Muscle of leg (tissue), 11 donors: ENCODE data around the gene SLC46A3. TPM values are rescaled to one million over a fixed set of nuclear protein-coding genes. Genes with fewer than 3 reads are reported as not detected.
A peak's percentile ranks its signal among the peaks of the same experiment; 100 is the strongest.
"Not testable (repeated sequence)": the region's sequence is repeated elsewhere in the genome, so short reads cannot be mapped to it uniquely, and the experiment has no call there.

Source experiments
- DNase-seq: peaks from one replicate; pipeline ENCODE4 v3.0.0; 2013
- H3K27ac ChIP-seq: one replicate; pipeline ENCODE4 v1.5.1; 2013; ENCODE audit warnings: mild to moderate bottlenecking, low read length, control low read depth
- H3K27me3 ChIP-seq: one replicate; pipeline ENCODE4 v1.6.1; 2013; ENCODE audit warnings: low read length; ENCODE audit not compliant: control insufficient read depth, insufficient read depth
- H3K36me3 ChIP-seq: one replicate; pipeline ENCODE4 v1.6.1; 2013; ENCODE audit warnings: low read length; ENCODE audit not compliant: control insufficient read depth, insufficient read depth
- H3K4me1 ChIP-seq: one replicate; pipeline ENCODE4 v1.6.1; 2013; ENCODE audit warnings: low read length; ENCODE audit not compliant: control insufficient read depth, insufficient read depth
- H3K4me3 ChIP-seq: one replicate; pipeline ENCODE4 v1.5.1; 2013; ENCODE audit warnings: low read length, control low read depth
- H3K9me3 ChIP-seq: replicated peaks from 2 replicates; pipeline ENCODE4 v1.6.1; 2013; ENCODE audit warnings: low read depth, low read length; ENCODE audit not compliant: control insufficient read depth
- WGBS: methylation state at CpG from one replicate; pipeline ENCODE4 v1.1.5; 2013; ENCODE audit warnings: missing lambda C conversion rate; ENCODE audit not compliant: insufficient coverage; 5-methylcytosine and 5-hydroxymethylcytosine counted together
- polyA plus RNA-seq, 8 donors: library from polyadenylated mRNA; unstranded; fragments of 120-200 nt; gene quantifications; one replicate each; pipeline versions ENCODE4 v1.2.1 to v1.2.3, GENCODE V29; 2013; ENCODE audit warnings: inconsistent platforms in 1 of 8, low replicate concordance in 1 of 8; ENCODE audit not compliant: insufficient read length in 8 of 8, insufficient read depth in 1 of 8
- total RNA-seq: library from RNA; stranded (reverse); fragments of 120-200 nt; gene quantifications from one replicate; pipeline ENCODE4 v1.2.4, GENCODE V29; 2013

SLC46A3 gene
- total and polyA plus RNA-seq, 9 donors: 0.91 to 8.0 (median 1.4) TPM

GRCh38 chr13:28685892-28686291, 32.9 kb downstream of the SLC46A3 start:
- no peaks in the 10 kb centered on the region for H3K9me3 ChIP-seq
- H3K4me1 ChIP-seq: no peaks in the 10 kb centered on the region
- DNase-seq: no peak
- no peaks in the 10 kb centered on the region for H3K27me3 ChIP-seq
- H3K4me3 ChIP-seq: no peak overlapping the region
- WGBS: no CpG with 5 or more reads among the region's 3 CpGs
- no peaks in the 10 kb centered on the region for H3K36me3 ChIP-seq
- no peak overlapping the region for H3K27ac ChIP-seq

- no peaks in the 10 kb centered on the region for H3K9me3 ChIP-seq
- no peak for DNase-seq
- H3K4me1 ChIP-seq: no peaks in the 10 kb centered on the region
- WGBS: 82% methylated on average over 8 of the region's 12 CpGs
- H3K4me3 ChIP-seq: no peak overlapping the region
- H3K27me3 ChIP-seq: no peaks in the 10 kb centered on the region
- H3K36me3 ChIP-seq: peaks cover 2% of the 10 kb centered on the region
- H3K27ac ChIP-seq: no peak overlapping the region
Measured at GRCh38 chr13:28685114-28685513, 33.7 kb downstream of the SLC46A3 start.

- Histone ChIP-seq H3K4me3 (no peak overlapping the region), H3K27me3 (no peaks in the 10 kb centered on the region), H3K4me1 (no peaks in the 10 kb centered on the region), H3K9me3 (no peaks in the 10 kb centered on the region), H3K27ac (no peak overlapping the region), H3K36me3 (peaks cover 4% of the 10 kb centered on the region)
- DNase-seq: no peak
- 22% methylated on average over 6 of the region's 7 CpGs for WGBS
Measured at GRCh38 chr13:28684257-28684656, 34.5 kb downstream of the SLC46A3 start.

GRCh38 chr13:28683169-28683568, 35.6 kb downstream of the SLC46A3 start:
- not testable (repeated sequence) for H3K4me3 ChIP-seq, H3K27ac ChIP-seq, H3K36me3 ChIP-seq, DNase-seq, H3K27me3 ChIP-seq, H3K9me3 ChIP-seq, H3K4me1 ChIP-seq
- 90% methylated on average over 4 of the region's 8 CpGs for WGBS

- H3K9me3 ChIP-seq: no peaks in the 10 kb centered on the region
- H3K27ac ChIP-seq: no peak overlapping the region
- peaks cover 12% of the 10 kb centered on the region for H3K36me3 ChIP-seq
- DNase-seq: no peak
- H3K27me3 ChIP-seq: no peaks in the 10 kb centered on the region
- H3K4me1 ChIP-seq: no peaks in the 10 kb centered on the region
- no CpG with 5 or more reads among the region's 2 CpGs for WGBS
- no peak overlapping the region for H3K4me3 ChIP-seq
Measured at GRCh38 chr13:28680541-28680940, 38.2 kb downstream of the SLC46A3 start.

- H3K36me3 ChIP-seq: peaks cover 14% of the 10 kb centered on the region
- no peaks in the 10 kb centered on the region for H3K27me3 ChIP-seq
Measured at GRCh38 chr13:28679628-28680027, 39.1 kb downstream of the SLC46A3 start.

GRCh38 chr13:28678809-28679208, 40.0 kb downstream of the SLC46A3 start:
- no peak overlapping the region for H3K4me3 ChIP-seq
- H3K9me3 ChIP-seq: no peaks in the 10 kb centered on the region
- peaks cover 22% of the 10 kb centered on the region for H3K36me3 ChIP-seq
- no peaks in the 10 kb centered on the region for H3K4me1 ChIP-seq
- H3K27me3 ChIP-seq: no peaks in the 10 kb centered on the region
- H3K27ac ChIP-seq: no peak overlapping the region
- no CpG with 5 or more reads among the region's 1 CpG for WGBS
- no peak for DNase-seq

More at GRCh38 chr13:28679628-28680027, 39.1 kb downstream of the SLC46A3 start:
- DNase-seq: no peak
- H3K27ac ChIP-seq: no peak overlapping the region
- no peaks in the 10 kb centered on the region for H3K4me1 ChIP-seq
- no CpG with 5 or more reads among the region's 1 CpG for WGBS
- no peak overlapping the region for H3K4me3 ChIP-seq
- H3K9me3 ChIP-seq: no peaks in the 10 kb centered on the region

- Histone ChIP-seq H3K27ac (no peak overlapping the region), H3K36me3 (peaks cover 52% of the 10 kb centered on the region), H3K27me3 (no peaks in the 10 kb centered on the region), H3K4me1 (no peaks in the 10 kb centered on the region), H3K4me3 (no peak overlapping the region), H3K9me3 (no peaks in the 10 kb centered on the region)
- peak; percentile 33 for DNase-seq
Measured at GRCh38 chr13:28671126-28671792, 47.5 kb downstream of the SLC46A3 start.

- H3K36me3 ChIP-seq: peaks cover 53% of the 10 kb centered on the region
- no peak overlapping the region for H3K27ac ChIP-seq
- no peak overlapping the region for H3K4me3 ChIP-seq
- no peaks in the 10 kb centered on the region for H3K27me3 ChIP-seq
- no peaks in the 10 kb centered on the region for H3K4me1 ChIP-seq
- 85% methylated on average over 4 of the region's 9 CpGs for WGBS
- no peak for DNase-seq
- no peaks in the 10 kb centered on the region for H3K9me3 ChIP-seq
Measured at GRCh38 chr13:28666897-28667488, 51.8 kb downstream of the SLC46A3 start.

- Histone ChIP-seq H3K36me3 (peaks cover 20% of the 10 kb centered on the region), H3K4me1 (peaks cover 12% of the 10 kb centered on the region)
- WGBS: no CpG with 5 or more reads among the region's 4 CpGs
Measured at GRCh38 chr13:28659621-28659970, 59.2 kb downstream of the SLC46A3 start.

More at GRCh38 chr13:28659621-28659970, 59.2 kb downstream of the SLC46A3 start:
- Histone ChIP-seq H3K27ac (peak overlapping the region; percentile 90), H3K27me3 (no peaks in the 10 kb centered on the region), H3K9me3 (no peaks in the 10 kb centered on the region), H3K4me3 (peak overlapping the region; percentile 95)
- DNase-seq: no peak
